Pancreas (tissue), 10 donors: ENCODE measurements around the gene AP5Z1. TPM values are rescaled to one million over a fixed set of nuclear protein-coding genes. Genes with fewer than 3 reads are reported as not detected.

Experiments
- ATAC-seq, 4 donors: fragments of 200-7000 bp; cut with Tn5 transposase; one replicate each; pipeline versions ENCODE4 v1.8.0 to v1.9.1; 2020; ENCODE audit warnings: mild to moderate bottlenecking in 4 of 4, moderate library complexity in 4 of 4
- DNase-seq, 6 donors: peaks; one replicate each; pipeline ENCODE4 v3.0.0-alpha.2; 2020
- FAIRE-seq: peaks from 2 replicates; lab custom pipeline; 2012; peaks lifted over from hg19 to GRCh38; lab: Jason Lieb, UNC
- H3K27ac ChIP-seq, 4 donors: fragments of 200-600 bp; sonication (generic); 1 replicate in 3 of 4; 2 replicates in 1 of 4; pipeline versions ENCODE4 v1.5.0 to v1.8.0; 2020
- H3K27me3 ChIP-seq, 4 donors: fragments of 200-600 bp; one replicate each; pipeline ENCODE4 v1.8.0; 2021
- H3K36me3 ChIP-seq, 3 donors: fragments of 200-600 bp; sonication (generic) in 1 of 3; one replicate each; pipeline versions ENCODE4 v1.5.0 to v1.8.0; 2020 to 2021
- H3K4me1 ChIP-seq, 3 donors: fragments of 200-600 bp; one replicate each; pipeline ENCODE4 v1.8.0; 2021
- H3K4me3 ChIP-seq, 4 donors: fragments of 200-600 bp; sonication (generic) in 2 of 4; one replicate each; pipeline versions ENCODE4 v1.5.0 to v1.8.0; 2020 to 2021
- H3K9me3 ChIP-seq, 4 donors: fragments of 200-600 bp; one replicate each; pipeline ENCODE4 v1.8.0; 2021
- WGBS, 2 donors: extraction: QIAGEN DNeasy Blood & Tissue Kit; methylation state at CpG; one replicate each; pipeline ENCODE4 v1.1.7; 2013; 5-methylcytosine and 5-hydroxymethylcytosine counted together
- intact Hi-C, 3 donors: fragments of 100-400 bp; cut with DNase I; formaldehyde crosslinking; loops; one replicate each; pipeline versions ENCODE4 v1.11.1 to v1.14.2; 2022
- polyA plus RNA-seq, 2 donors: library from polyadenylated mRNA; stranded (reverse); fragments of 200-250 nt; gene quantifications; one replicate each; pipeline ENCODE4 v1.2.3, GENCODE V29; 2013
- total RNA-seq, 6 donors: library from RNA; stranded (reverse); fragmentation: NEBNext Ultra II Directional in 4 of 6; extraction: Animal tissue kit (Norgen Biotek cat#: 25700) in 4 of 6; gene quantifications; one replicate each; pipeline versions ENCODE4 v1.2.1 to v1.2.4, GENCODE V29; 2021 to 2023
- TF ChIP-seq, protein P1 (sequence below), 4 donors: fragments of 200-600 bp; sonication (generic) in 3 of 4; IDR thresholded peaks; one replicate each; pipeline versions ENCODE4 v1.5.0 to v1.8.0; 2021; ENCODE audit warnings: antibody characterized with exemption in 4 of 4
- donor health status: healthy with polysubstance abuse.
- donor health status: DM: no; HTN: no; CAD: no; lungs with moderate emphysema.
- donor health status: DM: no; HTN: no; CAD: no.
- donor health status: control.
- donor health status: control.
- donor health status: Bipolar disorder and iron deficiency.
- donor health status: DM: yes; HTN: yes; CAD: no.
- donor health status: DM: no; HTN: no; CAD: no.
- donor health status: DM: no; HTN: no; CAD: no.
- donor health status: DM: yes; HTN: yes; CAD: no.

The AP5Z1 gene
- total and polyA plus RNA-seq, 8 donors, result 12.8 to 81.2 (median 18.3) TPM

- intact Hi-C loops, result no loop called here
- FAIRE-seq (no peak), DNase-seq (peak in 2 of 6 donors; percentile 30 to 36), ATAC-seq (peak; percentile 55 to 79 (median 71))
- Histone ChIP-seq H3K27me3 (no peaks in the 10 kb centered on the region), H3K4me1 (peaks cover 0 to 10% (median 8%) of the 10 kb centered on the region in 3 donors), H3K36me3 (peaks cover 0 to 14% (median 5%) of the 10 kb centered on the region in 3 donors), H3K4me3 (peak overlapping the region in 2 of 4 donors; percentile 13 to 22), H3K27ac (peak overlapping the region in 2 of 4 donors; percentile 9 to 53), H3K9me3 (no peaks in the 10 kb centered on the region)
- WGBS, 2 donors, result 27 to 28% methylated on average over 16 of the region's 16 CpGs
- TF ChIP-seq, protein P1, sequence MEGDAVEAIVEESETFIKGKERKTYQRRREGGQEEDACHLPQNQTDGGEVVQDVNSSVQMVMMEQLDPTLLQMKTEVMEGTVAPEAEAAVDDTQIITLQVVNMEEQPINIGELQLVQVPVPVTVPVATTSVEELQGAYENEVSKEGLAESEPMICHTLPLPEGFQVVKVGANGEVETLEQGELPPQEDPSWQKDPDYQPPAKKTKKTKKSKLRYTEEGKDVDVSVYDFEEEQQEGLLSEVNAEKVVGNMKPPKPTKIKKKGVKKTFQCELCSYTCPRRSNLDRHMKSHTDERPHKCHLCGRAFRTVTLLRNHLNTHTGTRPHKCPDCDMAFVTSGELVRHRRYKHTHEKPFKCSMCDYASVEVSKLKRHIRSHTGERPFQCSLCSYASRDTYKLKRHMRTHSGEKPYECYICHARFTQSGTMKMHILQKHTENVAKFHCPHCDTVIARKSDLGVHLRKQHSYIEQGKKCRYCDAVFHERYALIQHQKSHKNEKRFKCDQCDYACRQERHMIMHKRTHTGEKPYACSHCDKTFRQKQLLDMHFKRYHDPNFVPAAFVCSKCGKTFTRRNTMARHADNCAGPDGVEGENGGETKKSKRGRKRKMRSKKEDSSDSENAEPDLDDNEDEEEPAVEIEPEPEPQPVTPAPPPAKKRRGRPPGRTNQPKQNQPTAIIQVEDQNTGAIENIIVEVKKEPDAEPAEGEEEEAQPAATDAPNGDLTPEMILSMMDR (IDR thresholded peaks at IDR 0.05), result no peak
These were observed 35.9 kb upstream of the AP5Z1 start for GRCh38 chr7:4739528-4739992.

DNA sequence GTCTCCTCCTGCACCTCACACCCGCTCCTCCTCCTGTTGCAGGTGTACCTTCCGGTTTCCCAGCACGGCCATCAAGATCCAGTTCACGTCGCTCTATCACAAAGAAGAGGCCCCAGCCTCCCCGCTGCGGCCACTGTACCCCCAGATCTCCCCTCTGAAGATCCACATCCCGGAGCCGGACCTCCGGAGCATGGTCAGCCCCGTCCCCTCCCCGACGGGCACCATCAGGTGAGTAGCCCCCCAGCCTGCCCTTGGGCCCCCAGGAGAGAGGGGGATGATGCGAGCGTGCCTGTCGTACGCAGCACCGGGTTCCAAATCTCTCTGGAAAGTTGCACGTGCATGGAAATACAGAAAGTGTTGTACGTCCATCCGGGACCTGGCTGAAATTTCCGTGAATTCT is 34.6 kb upstream of the AP5Z1 start:
- no peaks in the 10 kb centered on the region for H3K27me3 ChIP-seq
- no peak overlapping the region for H3K4me3 ChIP-seq
- H3K27ac ChIP-seq, result no peak overlapping the region
- ATAC-seq (no peak), FAIRE-seq (no peak), DNase-seq (no peak)
- peaks cover 3 to 20% (median 14%) of the 10 kb centered on the region in 3 donors for H3K4me1 ChIP-seq
- 92 to 96% methylated on average over 22 of the region's 22 CpGs for WGBS, 2 donors
- H3K36me3 ChIP-seq, result peaks cover 0 to 14% (median 5%) of the 10 kb centered on the region in 3 donors
- TF ChIP-seq, protein P1 (IDR thresholded peaks at IDR 0.05), result no peak
- H3K9me3 ChIP-seq, result no peaks in the 10 kb centered on the region
- intact Hi-C loops, result loop anchor here in 1 of 3 donors (10.0 kb wide), 1 partner anchor 56 kb away; the partner anchor contains the start of gene FOXK1

DNA sequence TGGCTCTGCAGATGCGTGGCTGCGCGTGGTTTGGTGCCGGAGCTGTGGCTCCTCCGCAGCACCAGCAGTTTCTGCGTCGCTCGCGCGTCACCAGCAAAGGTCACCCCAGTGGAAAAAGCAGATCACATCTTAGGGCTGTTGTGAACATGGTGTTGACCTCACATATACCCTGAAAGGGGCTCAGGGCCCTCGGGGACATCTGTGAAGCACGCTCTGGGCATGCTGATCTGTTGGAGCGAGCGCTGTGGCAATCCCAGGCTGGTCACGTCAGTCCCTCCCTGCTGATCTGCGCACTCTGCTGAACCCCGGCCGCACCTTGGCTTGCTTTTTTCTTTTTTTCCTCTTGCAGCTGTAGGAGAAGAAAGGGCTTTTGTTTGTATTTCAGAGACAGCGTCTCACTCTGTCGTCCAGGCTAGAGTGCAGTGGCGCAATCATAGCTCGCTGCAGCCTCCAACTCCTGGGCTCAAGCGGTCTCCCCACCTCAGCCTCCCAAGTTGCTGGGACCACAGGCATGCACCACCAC is 33.3 kb upstream of the AP5Z1 start:
- DNase-seq (no peak), ATAC-seq (no peak), FAIRE-seq (no peak)
- Histone ChIP-seq H3K36me3 (peaks cover 0 to 14% (median 5%) of the 10 kb centered on the region in 3 donors), H3K27ac (no peak overlapping the region), H3K4me3 (no peak overlapping the region), H3K27me3 (no peaks in the 10 kb centered on the region), H3K4me1 (peaks cover 5 to 27% (median 19%) of the 10 kb centered on the region in 3 donors), H3K9me3 (no peaks in the 10 kb centered on the region)
- WGBS, 2 donors, result 93 to 94% methylated on average over 23 of the region's 23 CpGs
- intact Hi-C loops, result loop anchor here in 1 of 3 donors (10.0 kb wide), 1 partner anchor 57 kb away; the partner anchor contains the start of gene FOXK1
- TF ChIP-seq, protein P1 (IDR thresholded peaks at IDR 0.05), result no peak

DNA sequence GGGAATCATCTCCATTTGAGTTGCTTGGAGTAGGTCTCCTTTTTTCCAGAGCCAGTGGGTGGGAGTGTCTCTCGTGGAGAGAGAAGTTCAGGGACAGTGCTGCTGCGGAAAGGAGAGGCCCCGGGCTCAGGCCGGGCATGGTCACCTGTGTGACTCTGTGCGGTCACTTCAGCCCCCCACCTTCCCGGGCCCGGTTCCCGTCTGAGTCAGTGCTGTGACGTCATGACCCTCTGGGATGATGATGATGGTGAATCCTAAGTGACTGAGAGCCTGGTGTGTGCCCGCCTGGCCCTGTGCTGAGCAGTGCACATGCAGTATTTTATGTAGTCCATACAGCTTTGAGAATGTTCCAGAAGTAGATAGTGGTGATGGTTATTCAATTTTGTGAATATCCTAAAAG is 32.6 kb upstream of the AP5Z1 start:
- Histone ChIP-seq H3K9me3 (no peaks in the 10 kb centered on the region), H3K27ac (no peak overlapping the region), H3K4me1 (peaks cover 5 to 27% (median 19%) of the 10 kb centered on the region in 3 donors), H3K4me3 (no peak overlapping the region), H3K36me3 (peaks cover 0 to 14% (median 5%) of the 10 kb centered on the region in 3 donors), H3K27me3 (no peaks in the 10 kb centered on the region)
- TF ChIP-seq, protein P1 (IDR thresholded peaks at IDR 0.05), result no peak
- DNase-seq, result no peak
- WGBS, 2 donors, result 93 to 95% methylated on average over 10 of the region's 10 CpGs
- FAIRE-seq, result no peak
- intact Hi-C loops, result loop anchor here in 1 of 3 donors (10.0 kb wide), 1 partner anchor 58 kb away; the partner anchor contains the start of gene FOXK1
- ATAC-seq, result no peak
